Measurements from ENCODE around the gene ZNF554. TPM values are rescaled to one million over a fixed set of nuclear protein-coding genes. Genes with fewer than 3 reads are reported as not detected.
A peak's percentile ranks its signal among the peaks of the same experiment; 100 is the strongest.
"Not testable (repeated sequence)": the region's sequence is repeated elsewhere in the genome, so short reads cannot be mapped to it uniquely, and the experiment has no call there.

The ZNF554 gene
- total and polyA plus RNA-seq, 5 donors from 2014 or later: 1.8 to 6.1 (median 3.3) TPM

GRCh38 chr19:2792666-2793065 is 27.0 kb upstream of the ZNF554 start:
- not testable (repeated sequence) for H3K4me3 Mint-ChIP-seq, H3K27me3 Mint-ChIP-seq

GRCh38 chr19:2793126-2793525 is 26.5 kb upstream of the ZNF554 start:
- H3K9me3 ChIP-seq (ENCODE audit: control insufficient read depth in 2 of 2, low read length in 2 of 2): no peaks in the 10 kb centered on the region
- Mint-ChIP-seq H3K4me3 (peak overlapping the region in 1 of 4 donors; percentile 43), H3K9me3 (no peaks in the 10 kb centered on the region), H3K27me3 (no peaks in the 10 kb centered on the region), H3K4me1 (peaks cover 0 to 6% (median 4%) of the 10 kb centered on the region in 4 donors), H3K27ac (peak overlapping the region in 1 of 3 donors; percentile 20), H3K36me3 (peaks cover 14% of the 10 kb centered on the region)
- H3K27me3 ChIP-seq (ENCODE audit: control insufficient read depth, insufficient read depth, low read length): no peaks in the 10 kb centered on the region
- H3K4me1 ChIP-seq (ENCODE audit: control insufficient read depth, insufficient read depth, low read length, poor library complexity, severe bottlenecking): no peaks in the 10 kb centered on the region
- H3K27ac ChIP-seq (ENCODE audit: insufficient read depth, low read length, poor library complexity, severe bottlenecking): no peak overlapping the region
- H3K36me3 ChIP-seq (ENCODE audit: control insufficient read depth, insufficient read depth, low read length): peaks cover 8% of the 10 kb centered on the region
- no peak for ATAC-seq (ENCODE audit: low read depth in 2 of 2)
- no peak overlapping the region for H3K4me3 ChIP-seq (ENCODE audit: low read depth, low read length)
- DNase-seq: no peak

More at GRCh38 chr19:2792666-2793065, 27.0 kb upstream of the ZNF554 start:
- ATAC-seq (ENCODE audit: low read depth in 2 of 2); H3K4me1 ChIP-seq (ENCODE audit: control insufficient read depth, insufficient read depth, low read length, poor library complexity, severe bottlenecking); DNase-seq; H3K4me3 ChIP-seq (ENCODE audit: low read depth, low read length); H3K9me3 Mint-ChIP-seq; H3K36me3 ChIP-seq (ENCODE audit: control insufficient read depth, insufficient read depth, low read length); H3K27me3 ChIP-seq (ENCODE audit: control insufficient read depth, insufficient read depth, low read length); H3K9me3 ChIP-seq (ENCODE audit: control insufficient read depth in 2 of 2, low read length in 2 of 2); H3K27ac ChIP-seq (ENCODE audit: insufficient read depth, low read length, poor library complexity, severe bottlenecking): not testable (repeated sequence)
- Mint-ChIP-seq H3K36me3 (peaks cover 14% of the 10 kb centered on the region), H3K4me1 (peaks cover 0 to 11% (median 8%) of the 10 kb centered on the region in 4 donors), H3K27ac (peak overlapping the region in 1 of 3 donors; percentile 20)

GRCh38 chr19:2793577-2793976 is 26.1 kb upstream of the ZNF554 start:
- no peak overlapping the region for H3K27ac Mint-ChIP-seq
- H3K4me1 Mint-ChIP-seq: peaks cover 0 to 5% (median 1%) of the 10 kb centered on the region in 4 donors
- H3K9me3 Mint-ChIP-seq: no peaks in the 10 kb centered on the region
- H3K4me3 Mint-ChIP-seq: peak overlapping the region in 1 of 4 donors; percentile 61
- peaks cover 8% of the 10 kb centered on the region for H3K36me3 ChIP-seq (ENCODE audit: control insufficient read depth, insufficient read depth, low read length)
- H3K27me3 Mint-ChIP-seq: no peaks in the 10 kb centered on the region
- H3K4me1 ChIP-seq (ENCODE audit: control insufficient read depth, insufficient read depth, low read length, poor library complexity, severe bottlenecking): no peaks in the 10 kb centered on the region
- DNase-seq (no peak), ATAC-seq (ENCODE audit: low read depth in 2 of 2) (no peak)
- no peaks in the 10 kb centered on the region for H3K9me3 ChIP-seq (ENCODE audit: control insufficient read depth in 2 of 2, low read length in 2 of 2)
- H3K4me3 ChIP-seq (ENCODE audit: low read depth, low read length): no peak overlapping the region
- H3K27ac ChIP-seq (ENCODE audit: insufficient read depth, low read length, poor library complexity, severe bottlenecking): no peak overlapping the region
- no peaks in the 10 kb centered on the region for H3K27me3 ChIP-seq (ENCODE audit: control insufficient read depth, insufficient read depth, low read length)
- peaks cover 14% of the 10 kb centered on the region for H3K36me3 Mint-ChIP-seq

- ATAC-seq (ENCODE audit: low read depth in 2 of 2): no peak
- Histone ChIP-seq H3K4me3 (ENCODE audit: low read depth, low read length) (no peak overlapping the region), H3K4me1 (ENCODE audit: control insufficient read depth, insufficient read depth, low read length, poor library complexity, severe bottlenecking) (no peaks in the 10 kb centered on the region), H3K27me3 (ENCODE audit: control insufficient read depth, insufficient read depth, low read length) (no peaks in the 10 kb centered on the region), H3K9me3 (ENCODE audit: control insufficient read depth in 2 of 2, low read length in 2 of 2) (no peaks in the 10 kb centered on the region), H3K27ac (ENCODE audit: insufficient read depth, low read length, poor library complexity, severe bottlenecking) (no peak overlapping the region), H3K36me3 (ENCODE audit: control insufficient read depth, insufficient read depth, low read length) (peaks cover 8% of the 10 kb centered on the region)
- Mint-ChIP-seq H3K36me3 (peaks cover 18% of the 10 kb centered on the region), H3K27ac (no peak overlapping the region), H3K4me3 (no peak overlapping the region), H3K9me3 (no peaks in the 10 kb centered on the region), H3K4me1 (no peaks in the 10 kb centered on the region), H3K27me3 (no peaks in the 10 kb centered on the region)
- DNase-seq: no peak
Observed at GRCh38 chr19:2795827-2796658, 23.6 kb upstream of the ZNF554 start.

GRCh38 chr19:2796659-2797266 is 22.9 kb upstream of the ZNF554 start:
- no peaks in the 10 kb centered on the region for H3K9me3 Mint-ChIP-seq
- no peak for ATAC-seq (ENCODE audit: low read depth in 2 of 2)
- Histone ChIP-seq H3K4me3 (ENCODE audit: low read depth, low read length) (no peak overlapping the region), H3K36me3 (ENCODE audit: control insufficient read depth, insufficient read depth, low read length) (peaks cover 10% of the 10 kb centered on the region), H3K27ac (ENCODE audit: insufficient read depth, low read length, poor library complexity, severe bottlenecking) (no peak overlapping the region), H3K9me3 (ENCODE audit: control insufficient read depth in 2 of 2, low read length in 2 of 2) (no peaks in the 10 kb centered on the region), H3K4me1 (ENCODE audit: control insufficient read depth, insufficient read depth, low read length, poor library complexity, severe bottlenecking) (no peaks in the 10 kb centered on the region), H3K27me3 (ENCODE audit: control insufficient read depth, insufficient read depth, low read length) (no peaks in the 10 kb centered on the region)
- H3K4me3 Mint-ChIP-seq: no peak overlapping the region
- H3K27me3 Mint-ChIP-seq: no peaks in the 10 kb centered on the region
- peaks cover 19% of the 10 kb centered on the region for H3K36me3 Mint-ChIP-seq
- H3K27ac Mint-ChIP-seq: no peak overlapping the region
- DNase-seq: no peak
- H3K4me1 Mint-ChIP-seq: no peaks in the 10 kb centered on the region

GRCh38 chr19:2797280-2797679 is 22.4 kb upstream of the ZNF554 start:
- Mint-ChIP-seq H3K4me1 (no peaks in the 10 kb centered on the region), H3K36me3 (peaks cover 16% of the 10 kb centered on the region), H3K27ac (no peak overlapping the region), H3K4me3 (no peak overlapping the region), H3K9me3 (no peaks in the 10 kb centered on the region), H3K27me3 (no peaks in the 10 kb centered on the region)
- no peak for DNase-seq
- Histone ChIP-seq H3K27ac (ENCODE audit: insufficient read depth, low read length, poor library complexity, severe bottlenecking) (no peak overlapping the region), H3K27me3 (ENCODE audit: control insufficient read depth, insufficient read depth, low read length) (no peaks in the 10 kb centered on the region), H3K4me3 (ENCODE audit: low read depth, low read length) (no peak overlapping the region), H3K36me3 (ENCODE audit: control insufficient read depth, insufficient read depth, low read length) (peaks cover 10% of the 10 kb centered on the region), H3K9me3 (ENCODE audit: control insufficient read depth in 2 of 2, low read length in 2 of 2) (no peaks in the 10 kb centered on the region), H3K4me1 (ENCODE audit: control insufficient read depth, insufficient read depth, low read length, poor library complexity, severe bottlenecking) (no peaks in the 10 kb centered on the region)
- no peak for ATAC-seq (ENCODE audit: low read depth in 2 of 2)

- Histone ChIP-seq H3K4me1 (ENCODE audit: control insufficient read depth, insufficient read depth, low read length, poor library complexity, severe bottlenecking) (no peaks in the 10 kb centered on the region), H3K4me3 (ENCODE audit: low read depth, low read length) (no peak overlapping the region), H3K27me3 (ENCODE audit: control insufficient read depth, insufficient read depth, low read length) (no peaks in the 10 kb centered on the region), H3K9me3 (ENCODE audit: control insufficient read depth in 2 of 2, low read length in 2 of 2) (no peaks in the 10 kb centered on the region), H3K36me3 (ENCODE audit: control insufficient read depth, insufficient read depth, low read length) (peaks cover 10% of the 10 kb centered on the region), H3K27ac (ENCODE audit: insufficient read depth, low read length, poor library complexity, severe bottlenecking) (no peak overlapping the region)
- ATAC-seq (ENCODE audit: low read depth in 2 of 2) (no peak), DNase-seq (no peak)
- Mint-ChIP-seq H3K4me3 (no peak overlapping the region), H3K27me3 (no peaks in the 10 kb centered on the region), H3K4me1 (no peaks in the 10 kb centered on the region), H3K36me3 (peaks cover 21% of the 10 kb centered on the region), H3K9me3 (no peaks in the 10 kb centered on the region), H3K27ac (no peak overlapping the region)
Observed at GRCh38 chr19:2798158-2798685, 21.4 kb upstream of the ZNF554 start.
